ENCODE measurements around the gene ERGIC3.

ERGIC3 gene

DNA sequence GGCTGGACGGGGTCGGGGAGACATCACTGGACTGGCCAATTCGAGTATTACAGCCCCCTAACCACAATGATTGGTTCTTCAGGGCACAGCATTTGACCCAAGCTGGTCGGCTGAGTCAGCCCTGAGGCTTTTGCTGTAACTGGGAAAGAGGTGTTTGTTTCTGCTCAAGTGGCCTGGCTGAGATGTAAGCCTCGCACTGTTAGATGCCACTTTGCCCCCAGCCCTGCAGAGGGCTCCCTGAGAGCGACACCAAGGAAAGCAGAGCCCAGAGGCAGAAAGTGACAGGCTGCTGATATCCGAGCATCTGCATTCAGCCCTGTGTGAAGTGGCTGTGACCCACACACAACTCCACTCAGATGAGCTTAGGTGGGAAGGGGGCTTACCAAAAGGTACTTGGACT, 19.4 kb downstream of the ERGIC3 start:
- DNase-seq (ENCODE audit: low read depth, low spot score), result no peak

DNA sequence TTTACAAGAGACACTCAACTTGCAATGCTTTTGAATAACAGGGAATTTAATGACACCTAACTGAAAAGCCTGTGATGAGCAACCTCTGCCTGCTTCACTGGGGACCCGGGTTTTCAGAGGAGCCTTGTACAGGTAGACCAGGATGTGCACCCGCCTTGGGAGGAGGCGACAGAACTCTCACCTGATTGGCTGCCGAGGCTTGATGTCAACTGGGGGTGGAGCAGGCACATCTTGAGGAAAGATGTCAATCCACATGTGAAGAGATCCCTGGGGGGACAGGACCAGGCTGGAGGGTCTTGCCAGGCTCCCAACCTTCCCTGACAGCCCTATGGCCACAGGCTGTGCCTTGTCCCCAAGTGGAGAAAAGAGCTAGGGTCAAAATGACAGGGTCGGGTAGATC, 19.8 kb downstream of the ERGIC3 start:
- DNase-seq (ENCODE audit: low read depth, low spot score), result no peak

DNA sequence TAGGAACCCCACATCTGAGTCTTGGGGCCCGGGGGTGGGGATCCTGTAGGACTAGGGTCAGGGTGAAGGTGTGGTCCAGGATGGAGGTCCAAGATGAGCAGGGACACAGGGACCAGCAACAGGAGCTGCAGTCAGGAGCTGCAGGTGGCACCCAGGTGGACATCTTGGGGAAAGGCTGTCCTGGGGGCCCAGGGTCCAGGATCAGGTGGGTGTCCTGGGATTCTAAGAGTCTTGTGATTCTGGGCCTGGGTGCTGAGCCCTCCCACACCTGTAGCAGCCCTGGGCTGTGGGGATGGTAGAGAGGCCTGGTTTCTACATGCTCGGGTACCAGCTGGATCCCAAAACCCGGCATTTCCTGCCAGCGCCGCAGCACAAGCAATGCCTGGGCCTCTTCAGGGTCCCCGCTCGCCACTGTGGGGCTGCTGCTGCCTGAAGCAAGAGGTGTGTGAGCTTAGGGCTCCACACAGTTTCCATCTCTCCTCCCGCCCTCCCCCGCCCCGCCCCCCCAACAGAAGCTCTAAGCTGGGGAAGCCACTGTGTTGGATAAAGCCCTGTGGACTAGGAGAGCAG, 20.7 kb downstream of the ERGIC3 start:
- no peak for DNase-seq (ENCODE audit: low read depth, low spot score)

DNA sequence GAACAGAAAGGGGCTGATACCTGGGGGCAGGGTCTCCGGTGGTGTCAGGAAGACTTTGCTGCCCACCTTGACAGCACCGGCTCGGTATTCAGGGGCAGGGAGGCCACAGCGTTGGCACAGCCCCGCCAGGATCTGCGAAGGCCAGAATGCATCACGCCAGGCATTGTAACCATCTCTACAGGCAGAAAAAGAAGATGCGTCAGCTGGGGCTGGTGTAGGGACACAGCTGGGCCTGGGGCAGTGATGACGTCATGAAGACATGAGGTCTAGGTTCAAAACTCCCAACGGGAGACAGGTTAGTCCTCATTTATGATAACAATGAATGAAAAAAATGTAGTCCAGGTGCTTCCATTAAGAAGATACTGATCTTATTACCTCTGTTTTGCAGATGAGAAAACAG, 22.0 kb downstream of the ERGIC3 start:
- no peak for DNase-seq (ENCODE audit: low read depth, low spot score)

DNA sequence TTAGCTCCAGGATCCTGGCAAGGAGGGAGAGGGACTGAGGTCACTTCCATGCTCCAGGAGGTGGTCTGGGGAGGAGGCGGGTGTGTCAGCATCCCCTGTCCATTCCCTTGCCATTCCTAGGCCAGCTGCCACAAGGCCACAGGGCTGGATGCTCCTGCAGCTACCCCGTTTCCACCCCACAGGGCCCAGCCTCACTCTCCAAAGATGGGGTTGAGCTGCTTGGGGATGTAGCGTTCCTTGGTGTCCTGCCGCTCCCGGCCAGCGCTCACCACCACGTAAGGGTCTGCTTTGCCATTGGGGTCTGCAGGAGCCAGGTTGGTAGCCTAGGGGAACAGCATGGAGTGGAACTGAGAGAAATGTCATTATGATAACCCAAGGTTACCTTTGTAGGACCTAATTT, 23.0 kb downstream of the ERGIC3 start:
- DNase-seq (ENCODE audit: low read depth, low spot score), result no peak

DNA sequence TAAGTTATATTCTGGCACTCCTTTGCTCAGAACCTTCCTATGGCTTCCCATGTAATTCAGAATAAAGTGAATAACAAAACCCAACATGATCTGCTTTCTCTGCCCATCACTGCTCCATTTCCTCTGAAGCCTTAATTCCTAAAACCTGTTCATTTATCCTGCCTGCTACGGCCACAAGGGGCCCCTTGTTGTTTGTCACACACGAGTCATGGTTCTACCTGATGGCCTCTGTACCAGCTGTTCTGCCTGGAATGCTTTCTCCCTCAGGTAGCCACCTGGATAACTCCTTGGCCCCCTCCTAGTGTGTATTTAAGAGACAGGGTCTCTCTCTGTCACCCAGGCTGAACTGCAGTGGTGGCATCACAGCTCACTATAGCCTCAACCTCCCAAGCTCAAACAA, 26.8 kb downstream of the ERGIC3 start:
- DNase-seq (ENCODE audit: low read depth, low spot score), result no peak

DNA sequence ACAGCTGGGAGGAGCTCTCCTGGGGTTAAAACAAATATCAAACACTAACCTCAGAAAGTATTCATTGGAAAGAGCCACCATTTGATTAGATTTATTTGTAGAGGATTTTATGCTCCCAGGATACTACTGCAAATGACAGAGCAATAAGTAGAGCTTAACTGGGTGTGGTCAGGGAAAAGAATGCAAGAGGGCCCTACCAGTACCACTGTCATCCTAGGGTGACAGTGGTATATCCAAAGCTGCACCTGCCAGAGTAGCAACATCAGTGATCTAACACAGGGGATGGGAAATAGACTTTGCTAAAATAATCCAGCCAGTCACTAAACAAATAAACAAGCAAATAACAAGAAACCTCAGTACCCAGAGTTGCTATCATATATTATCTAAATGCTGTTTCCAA, 29.7 kb downstream of the ERGIC3 start:
- DNase-seq (ENCODE audit: low read depth, low spot score), result no peak

DNA sequence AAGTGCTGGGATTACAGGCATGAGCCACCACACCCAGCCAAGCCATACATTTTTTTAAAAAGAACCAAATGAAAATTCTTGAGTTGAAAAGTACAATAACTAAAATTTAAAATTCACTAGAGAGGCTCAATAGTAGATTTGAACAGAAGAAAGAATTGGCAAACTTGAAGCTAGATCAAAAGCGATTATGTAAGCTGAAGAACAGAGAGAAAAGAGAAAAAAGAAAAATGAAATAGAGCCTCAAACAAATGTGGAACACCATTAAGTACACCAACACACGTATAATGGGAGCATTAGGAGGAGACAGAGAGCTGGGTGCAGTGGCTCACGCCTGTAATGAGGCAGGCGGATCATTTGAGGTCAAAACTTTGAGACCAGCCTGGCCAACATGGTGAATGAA, 31.0 kb downstream of the ERGIC3 start:
- DNase-seq (ENCODE audit: low read depth, low spot score), result no peak

DNA sequence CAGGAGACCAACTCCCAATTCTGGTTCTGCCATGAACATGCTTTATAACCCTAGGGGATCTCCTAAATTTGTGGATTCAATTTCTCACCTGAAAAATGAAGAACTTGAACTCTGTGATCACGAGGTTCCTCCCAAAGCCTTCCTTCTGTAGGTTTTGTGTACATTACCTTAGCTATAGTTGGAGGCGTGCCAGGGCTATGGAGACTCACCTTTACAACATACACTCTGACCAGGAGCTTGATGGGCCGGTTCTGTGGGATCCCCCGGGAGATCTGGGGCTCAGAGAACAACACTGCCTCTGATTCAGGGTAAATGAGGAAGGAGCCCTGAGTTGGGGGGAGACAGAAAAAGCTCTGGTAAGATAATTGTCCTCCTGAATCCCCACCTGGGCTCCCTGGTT, 34.1 kb downstream of the ERGIC3 start:
- no peak for DNase-seq (ENCODE audit: low read depth, low spot score)

DNA sequence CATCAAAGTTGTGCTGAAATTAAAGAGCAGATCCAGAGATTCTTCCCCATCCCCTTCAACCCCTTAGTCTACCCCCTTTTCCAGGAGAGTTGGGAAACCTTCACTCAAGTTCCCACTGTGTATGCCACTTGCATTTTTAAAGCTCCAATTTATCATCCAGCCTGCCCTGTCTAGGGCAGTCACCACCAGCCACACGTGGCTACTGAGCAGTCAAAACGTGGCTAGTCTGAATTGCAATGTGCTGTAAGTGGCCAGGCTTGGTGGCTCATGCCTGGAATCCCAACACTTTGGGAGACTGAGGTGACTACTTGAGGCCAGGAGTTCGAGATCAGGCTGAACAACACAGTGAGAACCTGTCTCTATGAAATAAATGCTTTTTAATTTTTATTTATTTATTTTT, 34.9 kb downstream of the ERGIC3 start:
- no peak for DNase-seq (ENCODE audit: low read depth, low spot score)

DNA sequence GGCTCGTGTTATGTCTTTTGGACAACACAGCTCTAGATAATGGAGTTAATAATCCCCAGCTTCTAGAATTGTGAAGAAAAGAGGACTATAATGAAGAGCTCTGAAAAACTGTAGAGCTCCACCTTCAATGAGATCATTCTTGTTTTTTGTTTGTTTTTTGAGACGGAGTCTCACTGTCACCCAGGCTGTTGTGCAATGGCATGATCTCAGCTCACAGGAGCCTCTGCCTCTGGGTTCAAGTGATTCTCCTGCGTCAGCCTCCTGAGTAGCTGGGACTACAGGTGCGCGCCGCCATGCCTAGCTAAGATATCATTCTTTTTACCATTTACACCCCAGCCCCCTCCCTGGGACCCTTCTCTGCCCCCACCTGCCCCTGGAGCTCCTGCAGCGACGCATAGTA, 36.6 kb downstream of the ERGIC3 start:
- DNase-seq (ENCODE audit: low read depth, low spot score), result no peak

DNA sequence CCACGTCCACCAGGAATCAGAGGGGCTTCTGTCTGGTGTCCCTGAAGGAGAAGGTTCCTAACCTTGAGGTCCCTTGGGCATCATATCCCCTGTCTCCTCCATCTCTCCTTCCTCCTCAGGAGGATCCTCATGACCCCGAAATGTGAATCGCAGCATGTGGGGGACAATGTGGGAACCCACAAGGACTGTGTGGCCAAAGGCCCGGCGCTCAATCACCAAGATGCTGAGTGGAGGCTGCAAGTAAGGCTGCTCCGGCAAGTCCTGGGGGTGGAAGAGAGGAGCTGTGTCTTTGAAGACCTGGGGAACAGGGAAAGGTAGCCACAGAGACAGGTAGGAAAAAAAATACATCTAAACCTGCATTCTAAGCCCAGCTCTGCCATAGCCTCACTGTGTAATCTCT, 37.3 kb downstream of the ERGIC3 start:
- DNase-seq (ENCODE audit: low read depth, low spot score), result no peak

DNA sequence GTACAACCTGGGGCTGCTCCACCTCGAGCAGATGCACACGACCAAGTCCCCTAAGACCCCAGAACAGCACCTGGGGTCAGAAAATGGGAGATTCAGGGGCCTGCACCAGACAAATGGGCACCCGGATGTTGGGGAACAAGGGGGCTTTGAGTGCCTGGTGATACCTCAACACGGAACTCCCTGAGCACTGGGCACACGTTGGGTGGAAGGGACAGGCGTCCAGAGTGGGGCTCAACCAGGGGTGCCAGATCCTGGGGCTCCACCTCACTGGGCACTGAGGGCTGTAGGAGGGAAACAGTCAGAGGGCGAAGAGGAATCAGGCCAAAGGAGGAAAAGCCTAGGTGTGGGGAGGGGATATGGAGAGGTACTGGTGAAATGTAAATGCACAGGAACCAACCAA, 40.3 kb downstream of the ERGIC3 start:
- no peak for DNase-seq (ENCODE audit: low read depth, low spot score)

DNA sequence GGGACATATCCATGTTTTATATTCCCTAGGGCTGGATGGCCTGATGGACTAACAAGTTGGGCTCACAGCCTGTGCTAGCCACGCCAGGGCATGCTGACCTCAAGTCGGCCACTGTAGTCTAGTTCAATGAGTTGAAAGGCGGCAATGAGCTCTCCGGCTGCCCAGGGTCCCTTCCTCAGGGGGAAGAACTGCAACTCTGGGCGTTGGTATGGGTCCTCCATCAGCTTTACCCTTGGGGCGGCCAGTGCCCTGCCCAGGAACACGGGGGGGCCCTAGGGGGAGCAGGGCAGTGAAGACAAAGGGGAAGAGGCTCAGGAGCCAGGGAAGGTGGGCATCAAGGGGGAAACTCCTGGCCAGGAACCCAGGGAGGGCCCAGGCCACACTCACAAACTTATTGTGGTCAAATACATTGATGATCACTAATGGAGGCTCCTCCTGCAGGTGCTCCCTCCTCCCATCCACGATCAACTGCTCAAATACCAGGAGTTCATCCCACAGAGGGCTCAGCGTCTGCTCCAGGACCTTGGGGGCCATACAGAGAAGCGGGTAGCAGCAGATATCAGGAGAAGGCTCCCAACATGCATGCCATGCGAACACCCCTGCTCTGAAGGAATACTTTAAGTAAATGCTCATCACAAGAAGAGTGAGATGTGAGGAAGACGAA, 41.0 kb downstream of the ERGIC3 start:
- DNase-seq (ENCODE audit: low read depth, low spot score), result no peak

DNA sequence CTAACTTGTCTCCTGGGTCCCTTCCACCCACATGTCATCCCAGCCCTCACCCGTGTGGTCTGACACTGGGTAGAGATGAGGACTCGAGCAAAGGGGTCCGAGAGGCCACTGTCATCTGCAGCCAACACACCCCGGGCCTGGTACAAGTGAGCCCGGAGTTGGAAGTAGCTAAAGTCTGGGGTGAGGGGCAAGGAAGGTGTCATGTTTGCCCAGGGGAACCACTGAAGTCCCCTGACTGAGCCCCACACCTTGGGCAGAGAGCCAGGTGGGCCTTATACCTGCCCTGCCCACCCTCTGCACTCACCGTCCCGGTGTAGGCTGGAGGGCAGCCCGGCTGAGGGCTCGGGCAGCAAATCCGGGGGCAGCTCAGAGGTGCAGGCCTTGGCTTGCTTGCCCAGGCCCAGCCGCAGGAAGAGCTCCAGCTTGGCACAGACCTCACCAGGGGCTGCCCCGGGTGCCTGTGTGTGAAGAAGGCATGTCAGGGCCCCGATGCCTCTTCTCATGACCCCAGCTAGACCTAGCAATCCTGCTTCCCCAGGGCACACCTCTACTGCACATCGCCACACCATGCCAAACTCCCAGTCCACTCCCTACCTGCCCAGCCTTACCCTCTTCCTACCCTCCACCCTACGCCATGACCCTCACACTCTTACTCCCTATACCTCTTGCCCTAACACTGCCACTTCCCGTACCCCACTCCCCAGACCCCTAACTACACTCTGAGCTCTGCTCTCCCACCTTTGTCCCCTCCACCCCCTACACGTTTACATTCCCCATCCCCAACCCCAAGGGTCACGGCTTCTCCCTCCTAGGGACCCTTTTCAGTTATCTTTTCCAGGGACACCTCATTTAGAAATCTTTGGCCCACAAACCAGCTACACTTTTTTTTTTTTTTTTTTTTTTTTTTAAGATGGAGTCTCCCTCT, 42.0 kb downstream of the ERGIC3 start:
- DNase-seq (ENCODE audit: low read depth, low spot score), result no peak

DNA sequence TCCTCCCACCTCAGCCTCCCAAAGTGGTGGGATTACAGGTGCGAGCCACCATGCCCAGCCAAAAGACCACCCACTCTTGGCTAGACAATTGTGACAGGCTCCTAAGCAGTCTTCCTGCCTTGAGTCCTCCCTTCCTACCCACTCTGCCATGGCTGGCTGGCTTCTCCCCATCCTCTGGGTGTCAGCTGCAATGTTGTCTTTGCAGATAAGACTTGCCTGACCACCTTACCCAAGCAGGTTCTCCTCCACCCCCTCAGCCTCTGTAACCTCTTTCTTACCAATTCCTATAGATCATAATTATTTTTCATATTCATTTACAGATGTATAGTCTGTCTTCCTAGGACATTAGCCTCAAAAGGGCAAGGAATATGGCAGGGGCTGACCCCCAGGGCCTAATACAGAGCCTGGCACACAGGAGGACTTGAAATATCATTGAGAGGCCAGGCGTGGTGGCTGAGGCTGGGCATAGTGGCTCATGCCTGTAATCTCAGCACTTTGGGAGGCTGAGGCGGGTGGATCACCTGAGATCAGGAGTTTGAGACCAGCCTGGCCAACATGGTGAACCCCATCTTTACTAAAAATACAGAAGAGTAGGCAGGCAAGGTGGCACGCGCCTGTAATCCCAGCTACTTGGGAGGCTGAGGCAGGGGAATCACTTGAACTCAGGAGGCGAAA, 45.0 kb downstream of the ERGIC3 start:
- DNase-seq (ENCODE audit: low read depth, low spot score), result no peak

DNA sequence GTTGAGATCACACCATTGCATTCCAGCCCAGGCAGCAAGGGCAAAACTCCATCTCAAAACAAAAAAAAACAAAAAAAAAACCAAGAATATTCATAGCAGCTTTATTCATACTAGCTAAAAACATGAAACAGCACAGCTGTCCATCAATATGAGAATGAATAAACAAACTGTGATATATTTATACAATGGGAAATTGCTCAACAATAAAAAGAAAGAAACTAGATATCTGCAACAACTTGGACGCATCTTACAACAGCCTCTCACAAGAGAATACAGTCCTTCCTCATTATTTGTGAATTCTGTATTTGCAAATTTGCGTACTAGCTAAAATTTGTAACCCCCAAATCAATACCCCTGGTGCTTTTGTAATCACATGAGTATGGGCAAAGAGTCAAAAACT, 45.6 kb downstream of the ERGIC3 start:
- no peak for DNase-seq (ENCODE audit: low read depth, low spot score)

DNA sequence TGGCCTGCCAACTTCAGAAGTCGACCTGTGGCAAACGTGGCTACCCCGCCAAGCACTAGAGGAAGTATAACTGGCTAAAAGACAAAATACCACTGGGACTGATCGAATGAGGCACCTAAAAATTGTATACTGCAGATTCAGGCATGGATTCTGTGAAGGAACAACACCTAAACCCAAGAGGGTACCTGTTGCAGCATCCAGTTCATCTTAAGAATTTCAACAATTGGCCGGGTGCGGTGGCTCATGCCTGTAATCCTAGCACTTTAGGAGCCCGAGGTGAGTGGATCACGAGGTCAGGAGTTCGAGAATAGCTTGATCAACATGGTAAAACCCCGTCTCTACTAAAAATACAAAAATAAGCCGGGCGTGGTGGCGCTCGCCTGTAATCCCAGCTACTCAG, 46.5 kb downstream of the ERGIC3 start:
- DNase-seq (ENCODE audit: low read depth, low spot score), result no peak

DNA sequence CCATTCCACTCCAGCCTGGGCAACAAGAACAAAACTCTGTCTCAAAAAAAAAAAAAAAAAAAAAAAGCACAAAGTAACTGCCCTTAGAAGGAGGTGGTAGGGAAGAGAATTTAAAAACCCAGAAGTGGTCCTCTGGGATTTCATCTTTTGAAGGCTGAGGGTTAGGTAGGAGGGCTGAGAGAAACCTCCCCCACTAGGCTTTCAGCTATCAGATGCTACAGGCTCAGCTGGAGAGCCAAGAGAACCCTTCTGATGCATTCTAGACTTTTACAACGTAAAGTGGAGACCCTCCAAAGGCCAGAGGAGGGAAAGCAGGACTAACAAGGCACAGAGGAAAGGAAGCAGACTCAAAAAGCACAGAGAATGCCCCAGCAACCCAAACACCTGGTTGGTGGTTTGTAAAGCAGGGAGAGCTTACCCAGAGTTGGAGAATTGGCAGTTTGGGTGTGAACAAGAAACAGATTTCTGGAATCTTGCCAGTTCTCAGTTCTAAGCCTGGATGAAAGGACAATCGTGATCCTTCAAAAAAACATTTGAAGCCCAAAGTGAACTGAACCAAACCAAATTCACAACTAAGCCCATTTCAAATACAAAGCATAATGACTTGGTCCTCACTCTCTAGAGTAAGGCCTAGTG, 50.6 kb downstream of the ERGIC3 start:
- no peak for DNase-seq (ENCODE audit: low read depth, low spot score)

DNA sequence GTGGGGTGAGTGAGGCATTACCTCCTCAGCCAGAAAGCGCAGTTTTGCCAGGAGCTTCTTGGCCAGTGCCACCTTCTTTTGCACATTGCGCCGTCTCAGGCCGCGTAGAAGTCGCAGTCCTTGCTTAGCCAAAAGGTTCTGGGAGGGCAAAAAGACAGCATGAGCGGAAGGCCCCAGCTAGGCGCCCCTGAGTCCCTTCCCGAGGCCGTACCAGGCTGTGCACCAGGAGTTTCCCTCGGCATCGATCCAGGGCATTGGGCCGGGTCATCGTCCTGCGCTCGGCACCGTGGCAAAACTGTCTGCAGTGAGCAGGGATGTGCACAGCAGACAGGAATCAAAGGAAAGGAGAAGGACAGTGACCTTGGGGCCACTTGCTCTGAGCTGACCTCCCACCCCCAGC, 53.6 kb downstream of the ERGIC3 start:
- DNase-seq (ENCODE audit: low read depth, low spot score), result no peak

DNA sequence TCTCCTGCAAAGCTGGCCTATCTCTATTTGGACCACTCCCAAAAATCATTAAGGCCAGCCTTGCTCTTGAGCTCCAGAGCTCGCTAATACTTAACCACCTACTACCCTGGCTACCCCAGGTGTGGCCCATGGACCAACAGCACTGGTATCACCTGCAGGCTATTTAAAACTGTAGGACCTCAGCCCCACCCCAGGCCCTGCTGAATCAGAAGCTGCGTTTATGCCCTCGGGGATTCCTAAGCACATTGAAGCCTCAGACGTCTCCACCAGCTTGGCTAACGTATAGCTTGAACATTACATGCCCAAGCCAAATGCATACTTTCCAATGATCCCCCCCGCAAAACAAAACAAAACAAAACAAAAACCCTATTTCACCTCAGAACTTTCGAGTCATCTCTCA, 54.0 kb downstream of the ERGIC3 start:
- DNase-seq (ENCODE audit: low read depth, low spot score), result no peak

DNA sequence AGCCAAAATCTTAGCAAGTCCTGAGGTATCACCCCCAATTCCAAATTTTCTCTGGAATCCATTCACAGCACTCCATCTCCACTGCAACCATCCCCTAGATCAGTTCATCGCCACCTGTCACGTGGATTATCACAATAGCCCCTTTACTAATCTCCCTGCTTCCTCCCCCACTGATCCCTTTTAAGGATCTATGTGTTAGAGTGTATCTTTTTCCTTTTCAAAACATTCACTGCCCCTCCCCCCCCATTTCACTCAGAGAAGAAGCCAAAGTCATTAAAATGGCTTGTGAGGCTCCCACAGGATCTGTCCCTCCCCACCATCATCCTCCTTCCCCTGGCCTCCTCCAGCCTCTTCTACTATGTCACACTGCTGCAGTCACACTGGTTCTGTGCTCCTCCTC, 55.3 kb downstream of the ERGIC3 start:
- no peak for DNase-seq (ENCODE audit: low read depth, low spot score)
